Astrocyte (in vitro differentiated cells and primary cell): ENCODE data around the gene KCNK15. TPM values are rescaled to one million over a fixed set of nuclear protein-coding genes. Genes with fewer than 3 reads are reported as not detected.

ENCODE experiments used
- DNase-seq: peaks from one replicate; pipeline ENCODE4 v3.0.0-alpha.2; 2010; ENCODE audit warnings: low read depth
- FAIRE-seq: peaks from 2 replicates; lab custom pipeline; 2011; peaks lifted over from hg19 to GRCh38; lab: Jason Lieb, UNC
- H2AFZ ChIP-seq: 2 replicates; pipeline ENCODE4 v1.6.0; 2012; ENCODE audit warnings: low read depth, low read length, inconsistent platforms
- H3K27ac ChIP-seq: 2 replicates; pipeline ENCODE4 v1.5.1; 2011; ENCODE audit warnings: low read depth, low read length, inconsistent platforms
- H3K27me3 ChIP-seq: 2 replicates; pipeline ENCODE4 v1.6.0; 2011; ENCODE audit warnings: low read length, inconsistent platforms; ENCODE audit not compliant: insufficient read depth
- H3K36me3 ChIP-seq: 2 replicates; pipeline ENCODE4 v1.5.1; 2011; ENCODE audit warnings: low read length, inconsistent platforms; ENCODE audit not compliant: insufficient read depth
- H3K4me1 ChIP-seq: 2 replicates; pipeline ENCODE4 v1.5.1; 2011; ENCODE audit warnings: low read length, inconsistent platforms; ENCODE audit not compliant: insufficient read depth
- H3K4me2 ChIP-seq: 2 replicates; pipeline ENCODE4 v1.6.0; 2012; ENCODE audit warnings: low read length, inconsistent platforms
- H3K4me3 ChIP-seq: 2 replicates; pipeline ENCODE4 v1.5.1; 2011; ENCODE audit warnings: low read depth, mild to moderate bottlenecking, low read length, inconsistent platforms; ENCODE audit not compliant: insufficient read depth
- H3K79me2 ChIP-seq: 2 replicates; pipeline ENCODE4 v1.6.0; 2012; ENCODE audit warnings: mild to moderate bottlenecking, low read length, inconsistent platforms; ENCODE audit not compliant: insufficient read depth
- H3K9ac ChIP-seq: 2 replicates; pipeline ENCODE4 v1.6.0; 2012; ENCODE audit warnings: mild to moderate bottlenecking, low read length, inconsistent platforms
- H3K9me3 ChIP-seq: 2 replicates; pipeline ENCODE4 v1.5.1; 2012; ENCODE audit warnings: low read depth, mild to moderate bottlenecking, low read length, inconsistent platforms; ENCODE audit not compliant: insufficient read depth
- H4K20me1 ChIP-seq: 2 replicates; pipeline ENCODE4 v1.6.0; 2012; ENCODE audit warnings: low read length, inconsistent platforms; ENCODE audit not compliant: insufficient read depth
- H3K27ac Mint-ChIP-seq: one replicate; pipeline ENCODE4 v1.8.0; 2021; ENCODE audit warnings: mild to moderate bottlenecking, mixed read lengths; ENCODE audit not compliant: unreplicated experiment
- H3K27me3 Mint-ChIP-seq: one replicate; pipeline ENCODE4 v1.8.0; 2021; ENCODE audit warnings: low read depth, mixed read lengths; ENCODE audit not compliant: unreplicated experiment
- H3K36me3 Mint-ChIP-seq: one replicate; pipeline ENCODE4 v1.8.0; 2021; ENCODE audit warnings: low read depth, mixed read lengths; ENCODE audit not compliant: unreplicated experiment
- H3K4me1 Mint-ChIP-seq: one replicate; pipeline ENCODE4 v1.8.0; 2021; ENCODE audit warnings: low read depth, mixed read lengths; ENCODE audit not compliant: unreplicated experiment
- H3K4me3 Mint-ChIP-seq: one replicate; pipeline ENCODE4 v1.8.0; 2021; ENCODE audit warnings: mild to moderate bottlenecking, moderate library complexity, mixed read lengths; ENCODE audit not compliant: unreplicated experiment
- H3K9me3 Mint-ChIP-seq: one replicate; pipeline ENCODE4 v1.8.0; 2021; ENCODE audit warnings: mild to moderate bottlenecking, mixed read lengths; ENCODE audit not compliant: unreplicated experiment
- EZH2 ChIP-seq: IDR thresholded peaks from 2 replicates; pipeline ENCODE4 v1.6.1; 2012; ENCODE audit warnings: mild to moderate bottlenecking, low read length, inconsistent platforms; ENCODE audit not compliant: insufficient read depth
- total RNA-seq: library from RNA; stranded (reverse); gene quantifications from 2 replicates; pipeline ENCODE4 v1.2.1, GENCODE V29; 2021
- TF ChIP-seq, protein P1 (sequence below): IDR thresholded peaks from 2 replicates; pipeline ENCODE4 v1.5.1; 2011; ENCODE audit warnings: low read depth, mild to moderate bottlenecking, inconsistent platforms, low read length, moderate library complexity; ENCODE audit not compliant: insufficient read depth

KCNK15 gene
- total RNA-seq, 1 donor from 2014 or later = 0.14 TPM

DNA sequence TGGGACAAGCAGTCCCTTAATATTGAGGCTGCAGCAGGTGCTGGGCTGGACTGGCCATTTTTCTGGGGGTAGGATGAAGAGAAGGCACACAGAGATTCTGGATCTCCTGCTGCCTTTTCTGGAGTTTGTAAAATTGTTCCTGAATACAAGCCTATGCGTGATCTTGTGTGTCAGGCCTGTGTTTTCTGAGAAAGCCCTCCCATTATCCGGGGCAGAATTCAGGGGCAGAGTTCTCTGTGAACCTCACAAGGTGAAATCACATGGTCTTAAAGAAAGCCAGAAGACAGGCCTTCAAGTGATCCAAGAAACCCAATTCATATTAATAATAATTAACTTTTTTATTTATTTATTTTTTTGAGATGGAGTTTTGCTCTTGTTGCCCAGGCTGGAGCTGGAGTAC, 18.0 kb upstream of the KCNK15 start:
- Mint-ChIP-seq H3K4me3 (no peak overlapping the region), H3K27ac (peak overlapping the region; percentile 26), H3K9me3 (no peaks in the 10 kb centered on the region), H3K36me3 (no peaks in the 10 kb centered on the region), H3K4me1 (peaks cover 27% of the 10 kb centered on the region), H3K27me3 (peaks cover 2% of the 10 kb centered on the region)
- no peak overlapping the region for H3K4me3 ChIP-seq
- no peak overlapping the region for H3K27ac ChIP-seq
- H3K79me2 ChIP-seq = no peaks in the 10 kb centered on the region
- TF ChIP-seq, protein P1, sequence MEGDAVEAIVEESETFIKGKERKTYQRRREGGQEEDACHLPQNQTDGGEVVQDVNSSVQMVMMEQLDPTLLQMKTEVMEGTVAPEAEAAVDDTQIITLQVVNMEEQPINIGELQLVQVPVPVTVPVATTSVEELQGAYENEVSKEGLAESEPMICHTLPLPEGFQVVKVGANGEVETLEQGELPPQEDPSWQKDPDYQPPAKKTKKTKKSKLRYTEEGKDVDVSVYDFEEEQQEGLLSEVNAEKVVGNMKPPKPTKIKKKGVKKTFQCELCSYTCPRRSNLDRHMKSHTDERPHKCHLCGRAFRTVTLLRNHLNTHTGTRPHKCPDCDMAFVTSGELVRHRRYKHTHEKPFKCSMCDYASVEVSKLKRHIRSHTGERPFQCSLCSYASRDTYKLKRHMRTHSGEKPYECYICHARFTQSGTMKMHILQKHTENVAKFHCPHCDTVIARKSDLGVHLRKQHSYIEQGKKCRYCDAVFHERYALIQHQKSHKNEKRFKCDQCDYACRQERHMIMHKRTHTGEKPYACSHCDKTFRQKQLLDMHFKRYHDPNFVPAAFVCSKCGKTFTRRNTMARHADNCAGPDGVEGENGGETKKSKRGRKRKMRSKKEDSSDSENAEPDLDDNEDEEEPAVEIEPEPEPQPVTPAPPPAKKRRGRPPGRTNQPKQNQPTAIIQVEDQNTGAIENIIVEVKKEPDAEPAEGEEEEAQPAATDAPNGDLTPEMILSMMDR = no peak
- TF ChIP-seq EZH2 = no peak
- peaks cover 24% of the 10 kb centered on the region for H3K4me1 ChIP-seq
- H3K27me3 ChIP-seq = no peaks in the 10 kb centered on the region
- H2AFZ ChIP-seq = no peak overlapping the region
- H3K4me2 ChIP-seq = no peak overlapping the region
- DNase-seq = no peak
- no peaks in the 10 kb centered on the region for H4K20me1 ChIP-seq
- no peak for FAIRE-seq
- H3K9ac ChIP-seq = no peak overlapping the region
- no peaks in the 10 kb centered on the region for H3K36me3 ChIP-seq
- no peaks in the 10 kb centered on the region for H3K9me3 ChIP-seq

DNA sequence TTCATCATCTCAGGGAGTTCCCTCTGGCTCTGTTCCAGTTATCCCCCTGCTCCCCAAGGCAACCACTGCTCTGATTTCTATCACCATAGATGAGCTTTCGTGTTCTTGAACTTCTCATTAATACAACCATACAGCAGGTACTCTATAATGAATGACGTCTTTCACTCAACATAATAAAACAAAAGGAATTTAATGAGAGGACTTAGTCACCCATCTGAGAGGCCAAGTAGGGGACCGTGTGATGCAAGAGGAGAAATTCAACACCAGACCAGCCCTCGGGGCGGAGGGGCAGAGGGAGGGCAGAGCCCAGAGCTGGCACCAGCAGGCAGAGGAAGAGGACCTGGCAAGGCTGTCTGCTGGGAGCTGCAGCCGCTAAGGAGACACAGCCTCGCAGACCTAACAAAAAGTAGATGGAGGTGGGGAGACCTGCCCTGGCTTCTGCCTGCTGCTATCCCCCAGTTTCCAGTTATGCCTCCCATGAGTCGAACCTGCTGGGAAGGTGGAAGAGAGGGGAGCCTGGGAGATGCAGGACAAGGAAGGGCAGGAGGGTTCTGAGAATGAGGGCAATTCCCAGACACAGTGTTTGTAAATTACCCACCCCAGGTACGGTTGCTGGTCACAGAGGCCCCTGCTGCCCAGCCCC, 16.7 kb upstream of the KCNK15 start:
- Histone ChIP-seq H2AFZ (no peak overlapping the region), H3K4me1 (peaks cover 24% of the 10 kb centered on the region), H4K20me1 (no peaks in the 10 kb centered on the region), H3K9me3 (no peaks in the 10 kb centered on the region), H3K4me3 (no peak overlapping the region), H3K36me3 (no peaks in the 10 kb centered on the region), H3K27me3 (no peaks in the 10 kb centered on the region), H3K79me2 (no peaks in the 10 kb centered on the region), H3K9ac (no peak overlapping the region), H3K27ac (no peak overlapping the region), H3K4me2 (peak overlapping the region; percentile 64)
- DNase-seq = peak; percentile 56
- Mint-ChIP-seq H3K4me1 (peaks cover 33% of the 10 kb centered on the region), H3K27me3 (no peaks in the 10 kb centered on the region), H3K27ac (peak overlapping the region; percentile 75), H3K9me3 (no peaks in the 10 kb centered on the region), H3K36me3 (no peaks in the 10 kb centered on the region), H3K4me3 (no peak overlapping the region)
- no peak for TF ChIP-seq EZH2
- TF ChIP-seq, protein P1 = no peak
- FAIRE-seq = peak; percentile 20

GRCh38 chr20:44730441-44730840, 15.2 kb upstream of the KCNK15 start:
- Histone ChIP-seq H3K27ac (peak overlapping the region; percentile 62), H3K4me1 (peaks cover 24% of the 10 kb centered on the region), H3K36me3 (no peaks in the 10 kb centered on the region), H2AFZ (no peak overlapping the region), H3K79me2 (no peaks in the 10 kb centered on the region), H3K9me3 (no peaks in the 10 kb centered on the region), H3K4me2 (peak overlapping the region; percentile 53), H3K27me3 (no peaks in the 10 kb centered on the region), H4K20me1 (no peaks in the 10 kb centered on the region), H3K4me3 (no peak overlapping the region), H3K9ac (peak overlapping the region; percentile 50)
- Mint-ChIP-seq H3K9me3 (no peaks in the 10 kb centered on the region), H3K4me3 (no peak overlapping the region), H3K36me3 (no peaks in the 10 kb centered on the region), H3K27me3 (no peaks in the 10 kb centered on the region), H3K4me1 (peaks cover 40% of the 10 kb centered on the region), H3K27ac (peak overlapping the region; percentile 99)
- FAIRE-seq (peak; percentile 39), DNase-seq (peak; percentile 85)
- TF ChIP-seq EZH2 = no peak
- TF ChIP-seq, protein P1 = no peak
